NCI-H128 (cell line): ENCODE results near the gene HPS1.

Source experiments
- DNase-seq: peaks from one replicate; lab custom pipeline; 2025; ENCODE audit not compliant: unreplicated experiment; lab: John Stamatoyannopoulos, UW

HPS1 gene

GRCh38 chr10:98465866-98466265, 19.1 kb upstream of the HPS1 start:
- DNase-seq: no peak

GRCh38 chr10:98463976-98464754, 17.4 kb upstream of the HPS1 start:
- DNase-seq: no peak

- DNase-seq: no peak
These were observed 16.3 kb upstream of the HPS1 start for GRCh38 chr10:98463016-98463415.

- DNase-seq: no peak
These were observed 14.7 kb upstream of the HPS1 start for GRCh38 chr10:98461500-98461842.

GRCh38 chr10:98460837-98461499, 14.2 kb upstream of the HPS1 start:
- no peak for DNase-seq

- no peak for DNase-seq
These were observed 12.4 kb upstream of the HPS1 start for GRCh38 chr10:98458809-98459784.

- no peak for DNase-seq
These were observed 11.0 kb upstream of the HPS1 start for GRCh38 chr10:98457721-98458120.

- DNase-seq: no peak
These were observed 10.1 kb upstream of the HPS1 start for GRCh38 chr10:98456686-98457482.

- no peak for DNase-seq
These were observed 9.4 kb upstream of the HPS1 start for GRCh38 chr10:98456043-98456570.

GRCh38 chr10:98453729-98454128, 7.0 kb upstream of the HPS1 start:
- DNase-seq: no peak

- no peak for DNase-seq
These were observed 3.9 kb upstream of the HPS1 start for GRCh38 chr10:98450618-98451017.

- DNase-seq: no peak
These were observed 2.6 kb upstream of the HPS1 start for GRCh38 chr10:98449287-98449686.

- DNase-seq: no peak
These were observed 529 bp downstream of the HPS1 start for GRCh38 chr10:98446151-98446660.

- no peak for DNase-seq
These were observed 1.4 kb downstream of the HPS1 start for GRCh38 chr10:98445200-98445812.

GRCh38 chr10:98444314-98445006, 2.3 kb downstream of the HPS1 start:
- no peak for DNase-seq

GRCh38 chr10:98438715-98439114, 8.0 kb downstream of the HPS1 start:
- DNase-seq: no peak

GRCh38 chr10:98436704-98437103, 10.0 kb downstream of the HPS1 start:
- DNase-seq: no peak

GRCh38 chr10:98435178-98435577, 11.6 kb downstream of the HPS1 start:
- DNase-seq: no peak
